Activated T-helper 9 cell treated with anti-CD3 and anti-CD28 coated beads, Interleukin-2, amount 50 U/mL, for 16 hours (primary cell): ENCODE data around the gene ARHGAP22.

Experiments used
- DNase-seq: peaks from one replicate; pipeline ENCODE4 v3.0.0-alpha.2; 2020; ENCODE audit warnings: low read depth

Gene ARHGAP22

GRCh38 chr10:48477616-48478015 lies 127.3 kb downstream of the ARHGAP22 start:
- no peak for DNase-seq

DNA sequence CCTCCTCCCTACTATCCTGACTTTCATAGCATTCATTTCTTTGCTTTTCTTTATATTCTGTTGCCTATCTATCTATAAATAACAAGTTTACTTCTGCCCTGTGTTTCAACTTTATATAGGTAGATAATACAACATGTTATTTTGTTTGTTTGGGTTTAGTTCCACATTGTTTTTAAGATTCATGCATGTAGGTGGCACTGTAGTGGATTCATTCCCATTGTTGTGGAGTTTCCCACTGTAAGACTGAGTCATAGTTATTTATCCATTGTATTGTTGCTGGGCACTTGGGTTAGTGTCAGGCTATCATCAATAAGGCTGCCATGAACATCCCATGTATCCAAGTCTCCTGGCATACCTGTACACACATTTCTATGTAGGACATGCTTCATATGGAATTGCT lies 127.7 kb downstream of the ARHGAP22 start:
- DNase-seq = no peak

GRCh38 chr10:48476279-48476982 lies 128.4 kb downstream of the ARHGAP22 start:
- DNase-seq = no peak

GRCh38 chr10:48475943-48476278 lies 129.0 kb downstream of the ARHGAP22 start:
- no peak for DNase-seq

- DNase-seq = no peak
Measured at GRCh38 chr10:48474765-48475365, 130.0 kb downstream of the ARHGAP22 start.

GRCh38 chr10:48473704-48474103 lies 131.2 kb downstream of the ARHGAP22 start:
- no peak for DNase-seq

GRCh38 chr10:48472501-48473069 lies 132.3 kb downstream of the ARHGAP22 start:
- no peak for DNase-seq

GRCh38 chr10:48470893-48471805 lies 133.7 kb downstream of the ARHGAP22 start:
- no peak for DNase-seq

- no peak for DNase-seq
Measured at GRCh38 chr10:48470115-48470892, 134.6 kb downstream of the ARHGAP22 start.

DNA sequence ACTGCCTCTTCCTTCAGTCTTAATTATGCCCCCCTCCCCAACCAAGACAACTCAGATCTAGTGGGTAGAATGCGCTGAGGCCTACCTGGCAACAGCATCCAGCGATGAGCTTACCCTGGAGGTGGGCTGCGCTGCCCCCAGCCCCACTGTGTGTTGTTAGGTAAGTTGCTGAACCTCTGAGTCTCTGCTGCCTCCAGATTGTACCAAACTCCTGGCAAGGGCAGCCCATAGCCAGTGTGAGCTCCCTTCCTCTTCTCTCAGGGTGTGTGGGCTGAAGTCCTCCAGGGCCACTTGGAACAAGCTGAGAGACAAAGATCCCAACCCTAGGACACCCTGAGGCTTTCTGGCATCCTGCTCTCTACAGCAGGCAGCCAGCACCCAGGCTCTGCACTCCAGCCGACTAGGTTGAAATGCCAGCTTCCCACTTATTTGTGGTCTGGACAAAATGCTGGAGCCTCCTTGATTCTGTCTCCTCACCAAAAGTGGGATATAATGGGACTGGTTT lies 135.3 kb downstream of the ARHGAP22 start:
- DNase-seq = no peak

DNA sequence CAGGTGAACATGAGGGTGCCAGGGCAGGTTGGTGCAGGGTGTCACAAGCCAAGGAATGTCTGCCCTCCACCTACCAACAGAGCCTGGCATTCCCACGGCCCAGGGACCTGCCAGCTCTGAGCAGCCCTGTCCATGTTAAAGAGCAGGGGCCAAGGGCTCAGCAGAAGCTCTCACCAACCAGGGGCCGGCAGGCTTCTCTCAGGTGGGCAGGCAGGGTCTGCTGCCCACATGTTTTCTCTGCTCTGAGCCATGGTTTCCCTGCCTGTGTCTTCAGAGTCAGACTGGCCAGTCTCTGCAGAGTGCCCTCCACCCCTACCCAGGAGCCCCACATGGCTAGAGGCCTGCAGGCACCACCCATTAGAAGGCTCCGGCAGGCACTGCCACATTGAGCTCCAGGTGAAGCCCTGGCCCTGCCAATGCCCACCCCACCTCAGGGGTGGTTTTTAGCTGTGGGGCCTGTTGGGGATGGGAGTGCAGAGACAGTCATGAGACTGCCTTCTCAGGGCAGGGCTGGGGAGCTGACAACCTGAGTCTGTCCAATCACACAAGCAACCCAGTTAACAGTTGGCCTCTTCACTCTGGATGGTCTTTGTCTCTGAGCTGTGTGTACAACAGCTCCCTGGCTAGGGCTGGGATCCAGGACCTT lies 135.9 kb downstream of the ARHGAP22 start:
- DNase-seq = no peak

DNA sequence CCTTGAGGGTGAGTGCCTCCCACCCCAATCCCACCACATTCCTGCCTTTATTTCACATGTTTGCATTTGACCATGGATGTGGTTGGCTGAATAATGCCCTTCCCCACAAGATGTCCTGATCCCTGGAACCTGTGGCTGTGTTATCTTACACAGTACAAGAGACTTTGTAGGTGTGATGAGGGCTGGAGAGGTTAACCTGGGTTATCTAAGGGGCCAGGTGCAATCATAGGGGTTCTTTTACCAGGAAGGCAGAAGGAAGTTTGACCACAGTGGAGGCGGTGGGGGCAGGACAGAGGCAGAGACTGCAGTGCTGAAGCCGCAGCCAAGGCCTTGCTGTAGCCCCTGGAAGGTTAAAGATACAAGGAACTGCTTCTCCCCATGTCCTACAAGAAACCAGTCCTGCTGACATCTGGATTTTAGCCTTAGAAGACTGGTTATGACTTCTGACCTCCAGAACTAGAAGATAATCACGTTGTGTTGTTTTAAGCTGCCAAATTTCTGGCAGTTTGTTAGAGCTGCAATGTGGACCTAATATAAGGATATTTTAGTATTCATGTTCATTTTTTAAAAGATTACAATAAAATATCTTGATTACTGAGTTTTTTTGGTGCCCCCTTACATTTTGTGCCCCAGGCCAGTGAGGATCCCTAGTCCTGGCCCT lies 136.6 kb downstream of the ARHGAP22 start:
- no peak for DNase-seq

- DNase-seq = no peak
Measured at GRCh38 chr10:48467669-48468068, 137.2 kb downstream of the ARHGAP22 start.

GRCh38 chr10:48466611-48467240 lies 138.1 kb downstream of the ARHGAP22 start:
- no peak for DNase-seq

GRCh38 chr10:48465860-48466521 lies 138.9 kb downstream of the ARHGAP22 start:
- no peak for DNase-seq

GRCh38 chr10:48464871-48465736 lies 139.8 kb downstream of the ARHGAP22 start:
- no peak for DNase-seq

DNA sequence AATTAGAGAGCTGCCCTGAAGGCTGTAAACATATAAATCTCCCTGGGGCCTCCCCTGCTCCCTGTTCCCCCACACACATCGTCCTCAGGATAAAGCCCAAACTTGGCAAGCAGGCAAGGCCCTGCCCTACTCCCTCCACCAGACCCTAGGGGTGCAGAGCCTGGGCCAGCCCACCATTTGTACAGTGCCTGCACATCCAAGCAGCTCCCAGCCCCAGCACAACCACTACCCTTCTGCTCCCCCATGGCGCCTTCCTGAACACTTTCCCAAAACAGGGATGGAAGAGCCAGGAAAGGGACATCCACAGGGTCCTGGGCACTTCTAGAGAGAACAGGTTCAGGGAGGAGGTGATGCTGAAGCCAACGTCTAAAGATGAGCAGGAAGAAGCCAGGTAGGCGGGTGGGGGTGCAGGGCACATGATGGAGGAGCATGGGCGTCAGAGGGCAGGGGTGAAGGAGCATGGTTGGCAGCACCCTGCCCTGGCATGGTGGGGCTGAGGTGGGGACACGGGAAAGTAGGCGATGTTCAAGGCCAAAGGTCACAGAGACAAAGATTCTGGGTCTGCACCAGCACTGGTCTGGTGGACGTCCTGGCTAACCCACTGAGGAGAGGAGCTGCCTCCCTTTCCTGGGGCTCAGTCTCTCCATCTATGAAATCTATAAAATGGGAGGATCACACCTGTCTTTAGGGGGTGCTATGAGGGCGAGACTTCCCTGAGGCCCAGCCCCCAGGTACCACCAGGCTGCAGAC lies 140.6 kb downstream of the ARHGAP22 start:
- no peak for DNase-seq
